HPDE6-E6E7 (cell line): Measurements from ENCODE around the gene KCNJ11.

Source experiments
- DNase-seq: peaks from one replicate; pipeline ENCODE4 v3.0.0; 2011; ENCODE audit warnings: missing footprints; ENCODE audit errors: extremely low spot score

KCNJ11 gene

DNA sequence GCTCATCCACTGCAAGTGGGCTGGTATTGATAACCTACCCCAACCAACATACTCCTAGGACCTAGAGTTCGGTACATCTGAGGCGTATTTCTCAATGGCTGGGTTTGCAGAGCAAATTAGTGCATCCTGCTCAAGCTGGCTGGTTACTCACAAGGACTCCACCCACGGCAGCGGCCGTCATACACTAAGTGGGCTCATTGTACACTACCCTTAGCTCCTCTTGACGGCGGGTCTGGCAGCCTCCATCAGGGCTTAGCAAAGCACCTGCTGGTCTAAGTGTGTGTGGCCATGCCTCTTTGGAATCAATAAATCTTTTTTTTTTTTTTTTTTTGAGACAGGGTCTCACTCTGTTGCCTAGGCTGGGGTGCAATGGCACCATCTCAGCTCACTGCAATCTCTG, 20.2 kb upstream of the KCNJ11 start:
- no peak for DNase-seq

- no peak for DNase-seq
These were observed 19.6 kb upstream of the KCNJ11 start for GRCh38 chr11:17408026-17408425.

GRCh38 chr11:17407575-17407974, 19.1 kb upstream of the KCNJ11 start:
- DNase-seq = no peak

GRCh38 chr11:17406818-17407149, 18.3 kb upstream of the KCNJ11 start:
- DNase-seq = no peak

DNA sequence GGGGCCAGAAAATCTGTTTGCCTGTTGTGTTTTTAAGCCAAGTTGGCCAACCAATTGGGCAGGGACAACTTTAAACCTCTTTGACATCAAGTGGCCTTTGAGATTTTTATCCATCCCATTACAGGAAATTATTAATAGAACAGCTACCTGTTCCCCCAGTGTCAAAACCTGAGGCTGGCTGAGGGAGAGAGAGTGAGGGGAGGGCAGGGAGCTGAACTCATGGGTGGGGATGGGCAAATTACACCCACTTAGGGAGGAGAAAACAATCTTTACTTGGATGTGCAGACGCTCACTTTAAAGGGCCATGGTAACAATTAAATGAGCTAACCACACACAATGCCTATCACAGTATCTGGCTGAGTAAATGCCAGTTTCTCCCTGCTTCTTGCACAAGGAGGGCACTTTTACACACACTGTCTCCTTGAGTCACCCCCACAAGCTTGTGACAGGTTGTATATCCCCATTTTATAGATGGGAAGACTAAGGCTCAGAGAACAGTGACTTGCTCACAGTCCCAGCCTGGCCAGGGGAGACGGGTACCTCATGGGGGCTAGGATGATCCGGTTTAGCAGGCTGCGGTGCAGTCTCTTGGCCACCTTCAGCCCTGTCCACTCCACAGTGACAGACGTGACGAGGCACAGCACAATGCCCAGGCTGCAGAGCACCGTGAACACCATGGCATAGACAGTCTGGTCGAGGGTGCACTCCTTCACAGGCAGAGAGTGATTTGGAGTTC, 17.8 kb upstream of the KCNJ11 start:
- DNase-seq = no peak

DNA sequence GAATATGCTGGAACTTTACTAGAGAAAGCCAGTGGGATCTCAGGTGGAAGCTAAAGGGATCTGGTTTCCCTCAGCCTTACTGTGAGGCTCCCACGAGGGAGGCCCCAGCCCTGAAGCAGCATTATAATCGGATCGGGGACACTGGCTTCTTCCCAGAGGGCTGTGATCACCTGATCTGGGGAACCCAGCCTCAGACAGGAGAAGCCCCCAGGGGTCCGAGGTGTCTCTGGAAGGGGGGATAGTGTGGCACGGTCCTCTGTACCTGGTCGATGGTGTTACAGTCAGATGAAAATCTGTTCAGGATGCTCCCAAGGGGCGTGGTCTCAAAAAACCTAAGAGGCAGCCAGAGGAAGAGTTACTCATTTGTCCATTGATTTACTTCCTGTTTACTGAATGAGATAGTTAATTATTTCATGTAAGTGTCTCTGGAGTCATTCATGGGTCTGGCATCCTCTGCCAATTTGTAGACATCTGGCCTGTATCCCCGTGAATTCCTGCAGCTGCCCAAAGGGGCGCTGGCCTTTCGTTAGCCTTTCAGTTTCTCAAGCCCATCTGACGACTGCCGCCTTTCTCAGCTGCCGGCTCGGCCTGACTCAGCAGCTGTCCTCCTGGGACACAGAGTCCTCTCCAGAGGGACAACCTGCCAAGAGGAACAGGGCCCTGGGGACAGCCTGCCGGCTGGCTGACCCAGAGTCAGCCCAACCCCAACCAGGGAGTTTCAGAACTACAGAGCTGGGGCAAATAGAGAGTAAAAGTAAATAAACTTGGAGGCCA, 17.0 kb upstream of the KCNJ11 start:
- DNase-seq = no peak

- no peak for DNase-seq
These were observed 15.7 kb upstream of the KCNJ11 start for GRCh38 chr11:17403980-17404759.

GRCh38 chr11:17402486-17402885, 14.0 kb upstream of the KCNJ11 start:
- no peak for DNase-seq

- DNase-seq = no peak
These were observed 13.4 kb upstream of the KCNJ11 start for GRCh38 chr11:17401841-17402240.

DNA sequence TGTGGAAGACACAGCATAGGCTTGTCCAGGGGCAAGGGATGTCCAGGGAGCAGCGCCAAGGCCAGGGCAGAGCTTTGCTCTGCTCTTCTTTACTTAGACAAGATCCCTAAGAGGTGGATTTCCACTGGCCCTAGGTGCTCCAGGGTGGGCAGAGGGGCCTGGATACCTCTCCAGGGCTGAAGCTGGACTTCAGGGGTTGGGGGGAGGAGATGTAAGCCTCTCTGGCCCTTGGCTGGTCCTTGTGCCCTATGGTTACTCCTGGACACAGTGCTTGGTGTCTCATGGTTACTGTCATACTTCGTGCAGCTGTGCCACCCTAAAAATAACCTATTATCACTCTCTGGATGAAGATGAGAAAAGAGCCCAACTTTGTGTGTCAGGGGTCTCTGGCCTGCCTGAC, 12.9 kb upstream of the KCNJ11 start:
- no peak for DNase-seq

DNA sequence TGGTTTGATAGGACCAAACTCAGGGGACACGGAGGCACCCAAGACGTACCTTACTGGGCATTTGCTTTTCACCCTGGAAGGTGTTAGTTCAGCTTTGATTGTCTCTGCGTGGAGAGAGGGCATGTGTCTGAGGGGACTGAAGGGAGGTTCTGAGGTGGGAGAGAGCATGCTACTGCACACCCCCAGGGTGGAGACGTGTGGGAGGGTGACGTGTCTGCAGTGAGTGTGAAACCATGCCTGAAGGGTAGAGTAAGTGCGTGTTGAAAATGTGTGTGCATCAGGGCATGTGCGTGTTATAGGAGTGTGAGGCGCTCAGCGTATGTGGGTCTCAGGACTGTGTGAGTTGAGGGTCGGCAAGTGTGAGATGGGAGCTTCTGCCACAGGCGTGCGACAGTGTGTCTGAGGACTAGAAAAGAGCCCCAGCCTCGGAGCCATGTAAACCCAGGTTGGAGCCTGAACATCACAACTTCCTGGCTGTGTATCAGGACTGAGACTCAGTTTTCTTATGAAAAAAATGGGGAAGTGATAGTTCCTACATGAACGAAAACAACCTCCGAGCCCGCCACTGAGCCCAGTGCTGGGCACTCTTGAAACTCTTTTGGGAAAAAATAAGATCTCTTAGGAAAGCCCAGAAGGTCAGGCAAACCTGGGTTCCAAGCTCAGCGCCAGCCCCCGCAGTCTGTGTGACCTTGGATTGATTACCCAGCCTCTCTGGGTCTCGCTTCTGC, 11.8 kb upstream of the KCNJ11 start:
- DNase-seq = no peak

- no peak for DNase-seq
These were observed 10.8 kb upstream of the KCNJ11 start for GRCh38 chr11:17399236-17399635.

DNA sequence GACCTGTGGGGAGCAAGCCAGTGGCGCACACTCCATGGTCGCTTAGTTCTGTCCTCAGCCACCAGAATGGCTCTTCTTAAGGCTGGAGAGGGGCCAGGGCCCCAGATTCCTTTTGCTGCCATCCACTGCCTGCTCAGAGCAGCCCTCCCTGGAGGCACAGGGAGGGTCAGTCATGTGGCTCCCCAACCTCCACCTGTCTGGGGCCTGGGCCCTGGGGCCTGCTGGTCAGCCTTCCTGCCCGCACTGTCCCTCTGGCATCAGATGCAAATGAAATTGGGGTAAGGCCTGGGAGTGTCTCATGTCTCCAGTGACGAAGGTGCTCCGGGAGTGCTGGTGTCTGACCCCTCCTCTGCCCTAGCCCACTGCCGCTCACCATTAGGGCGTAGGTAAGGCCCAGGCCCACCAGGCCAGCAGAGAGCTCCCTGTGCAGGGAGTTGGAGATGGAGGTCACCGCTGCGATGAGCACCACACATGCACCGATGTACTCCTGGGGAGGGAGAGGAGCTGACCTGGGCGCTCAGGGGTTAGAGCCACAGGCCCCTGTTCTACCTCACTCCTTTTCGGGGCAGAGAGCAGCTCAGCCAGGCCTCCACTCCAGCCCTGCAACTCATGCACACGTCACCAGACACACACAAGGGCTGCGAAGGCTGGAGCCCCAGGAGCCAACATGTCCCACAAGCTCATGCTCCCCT, 9.0 kb upstream of the KCNJ11 start:
- DNase-seq = no peak

- DNase-seq = no peak
These were observed 8.3 kb upstream of the KCNJ11 start for GRCh38 chr11:17396598-17397310.

GRCh38 chr11:17395978-17396377, 7.5 kb upstream of the KCNJ11 start:
- DNase-seq = no peak

DNA sequence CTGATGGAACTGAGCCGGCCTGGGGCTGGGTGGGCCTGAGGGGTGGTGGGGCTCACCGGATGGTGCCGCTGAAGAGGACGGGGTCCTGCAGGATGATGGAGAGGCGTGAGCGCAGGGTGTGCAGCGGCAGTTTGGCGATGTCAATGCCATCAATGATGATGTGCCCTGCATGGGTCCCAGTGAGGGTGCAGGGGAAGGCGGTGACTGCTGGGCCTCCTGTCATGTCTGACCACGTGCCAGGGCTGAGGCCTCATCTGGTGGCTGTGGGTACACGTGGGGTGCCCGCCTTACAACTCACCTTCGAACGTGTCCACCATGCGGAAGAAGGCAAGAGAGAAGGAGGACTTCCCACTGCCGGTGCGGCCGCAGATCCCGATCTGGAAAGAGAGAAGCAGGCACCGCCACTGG, 7.1 kb upstream of the KCNJ11 start:
- no peak for DNase-seq

DNA sequence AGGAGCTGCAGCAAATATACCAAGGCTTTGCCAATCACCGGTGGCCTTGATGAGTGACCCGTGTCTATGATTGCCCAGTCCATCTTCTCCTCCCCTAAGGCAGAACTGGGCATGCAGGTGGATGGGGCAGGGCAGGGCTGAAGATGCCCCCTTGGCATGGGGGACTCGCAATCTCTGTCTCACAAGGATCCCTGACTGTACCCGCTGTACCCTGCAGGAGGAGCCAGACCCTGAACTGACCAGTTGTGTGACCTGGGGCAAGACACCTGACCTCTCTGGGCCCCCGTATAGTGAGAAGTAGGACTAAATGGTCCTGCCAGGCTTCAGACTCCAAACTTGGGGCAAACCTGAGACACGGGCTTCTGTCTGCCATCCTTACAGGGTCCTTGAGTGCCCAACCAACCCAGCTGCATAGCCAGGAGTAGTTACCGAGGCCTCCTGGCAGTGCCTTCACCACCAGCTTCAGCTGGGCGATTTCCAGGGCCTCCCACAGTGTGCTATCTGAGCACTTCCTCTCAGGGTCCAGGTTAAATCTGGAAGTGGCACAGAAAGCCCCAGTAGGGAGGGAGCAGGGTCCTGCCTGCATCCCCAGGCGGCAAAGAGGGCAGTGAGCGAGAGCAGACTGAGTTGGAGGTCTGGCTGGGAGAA, 6.4 kb upstream of the KCNJ11 start:
- DNase-seq = no peak

- DNase-seq = no peak
These were observed 5.0 kb upstream of the KCNJ11 start for GRCh38 chr11:17393472-17393871.

DNA sequence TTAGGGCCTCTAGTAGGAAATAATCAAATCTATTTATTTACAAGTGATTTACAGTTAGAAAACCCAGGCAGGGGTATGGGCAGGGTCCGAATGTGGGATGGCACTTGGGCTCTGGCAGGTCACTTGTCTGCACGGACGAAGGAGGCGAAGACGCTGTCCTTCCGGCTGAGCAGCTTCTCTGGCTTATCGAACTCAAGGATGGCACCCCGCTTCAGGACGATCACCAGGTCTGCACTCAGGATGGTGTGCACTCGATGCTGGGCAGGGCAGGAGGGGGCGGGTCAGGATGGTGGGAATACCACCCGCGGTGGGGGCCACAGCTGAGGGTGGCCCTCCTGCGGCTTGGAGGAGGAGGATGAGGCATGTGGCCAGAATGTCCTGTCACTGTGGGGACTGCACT, 4.4 kb upstream of the KCNJ11 start:
- DNase-seq = no peak
